AG10803 (cell line): ENCODE results near the gene DPY19L1.
"Not testable (repeated sequence)": the region's sequence is repeated elsewhere in the genome, so short reads cannot be mapped to it uniquely, and the experiment has no call there.

Experiments
- DNase-seq: peaks from one replicate; pipeline ENCODE4 v3.0.0; 2010; ENCODE audit warnings: low read depth
- H3K4me3 ChIP-seq: 2 replicates; pipeline ENCODE4 v1.5.1; 2011; ENCODE audit warnings: mild to moderate bottlenecking, low read length, control low read depth
- CTCF ChIP-seq: conservative IDR thresholded peaks from 2 replicates; pipeline ENCODE4 v1.5.1; 2011; ENCODE audit warnings: mild to moderate bottlenecking, low read length, control low read depth, inconsistent platforms

DPY19L1 gene

GRCh38 chr7:34889951-34890350 is 147.3 kb downstream of the DPY19L1 start:
- no peak for TF ChIP-seq CTCF
- no peak overlapping the region for H3K4me3 ChIP-seq
- no peak for DNase-seq

- DNase-seq = no peak
- TF ChIP-seq CTCF = no peak
- no peak overlapping the region for H3K4me3 ChIP-seq
Observed at GRCh38 chr7:34886856-34887255, 150.4 kb downstream of the DPY19L1 start.

GRCh38 chr7:34883855-34884254 is 153.4 kb downstream of the DPY19L1 start:
- DNase-seq = not testable (repeated sequence)

GRCh38 chr7:34879871-34880270 is 157.4 kb downstream of the DPY19L1 start:
- DNase-seq = no peak
- H3K4me3 ChIP-seq = no peak overlapping the region
- no peak for TF ChIP-seq CTCF

More at GRCh38 chr7:34883855-34884254, 153.4 kb downstream of the DPY19L1 start:
- not testable (repeated sequence) for H3K4me3 ChIP-seq

GRCh38 chr7:34878944-34879735 is 158.1 kb downstream of the DPY19L1 start:
- DNase-seq, H3K4me3 ChIP-seq: not testable (repeated sequence)
